HepG2 (cell line): ENCODE measurements around the gene CRADD. TPM values are rescaled to one million over a fixed set of nuclear protein-coding genes. Genes with fewer than 3 reads are reported as not detected.

Experiments used
- CENPX ChIP-seq: sonication (generic); formaldehyde crosslinking; IDR thresholded peaks from 2 replicates; pipeline ENCODE4 v1.9.0; 2021; ENCODE audit warnings: mild to moderate bottlenecking, missing genetic modification reagents, moderate library complexity
- EHMT2 ChIP-seq: fragments of 200-600 bp; sonication (generic); IDR thresholded peaks from 2 replicates; pipeline ENCODE4 v1.7.0; 2017; ENCODE audit warnings: antibody characterized with exemption, low read depth, low read length, borderline replicate concordance
- ETV6 ChIP-seq: sonication (generic); formaldehyde crosslinking; conservative IDR thresholded peaks from 2 replicates; pipeline ENCODE4 v1.4.0; 2020; ENCODE audit warnings: missing genetic modification reagents
- FOXM1 ChIP-seq: sonication (generic); formaldehyde crosslinking; IDR thresholded peaks from 2 replicates; pipeline ENCODE4 v1.5.0; 2020; ENCODE audit warnings: missing genetic modification reagents
- HHEX ChIP-seq: IDR thresholded peaks from 2 replicates; pipeline ENCODE4 v1.6.1; 2016; ENCODE audit warnings: control low read depth
- IRF2 ChIP-seq: IDR thresholded peaks from 2 replicates; pipeline ENCODE4 v1.6.1; 2018; ENCODE audit warnings: missing genetic modification reagents, missing compliant biosample characterization
- KDM5A ChIP-seq: fragments of 200-600 bp; sonication (generic); IDR thresholded peaks from 2 replicates; pipeline ENCODE4 v1.7.0; 2018; ENCODE audit warnings: antibody characterized with exemption, mild to moderate bottlenecking, low read length, borderline replicate concordance
- KDM6A ChIP-seq: IDR thresholded peaks from 2 replicates; pipeline ENCODE4 v1.6.1; 2016; ENCODE audit warnings: low read depth
- MAZ ChIP-seq, 2 experiments: sonication (generic) in 1 of 2; formaldehyde crosslinking in 1 of 2; IDR thresholded peaks; 2 replicates each; pipeline versions ENCODE4 v1.5.0 to v1.6.1; 2012 to 2020; ENCODE audit warnings: low read depth in 2 of 2, mild to moderate bottlenecking in 2 of 2, borderline replicate concordance in 1 of 2, improper control_type of control experiment in 1 of 2, low read length in 1 of 2, missing genetic modification reagents in 1 of 2, moderate library complexity in 1 of 2
- POLR2AphosphoS2 ChIP-seq: IDR thresholded peaks from 2 replicates; pipeline ENCODE4 v1.6.1; 2011; ENCODE audit warnings: low read depth, low read length, improper control_type of control experiment
- SAFB2 ChIP-seq: sonication (generic); formaldehyde crosslinking; IDR thresholded peaks from 2 replicates; pipeline ENCODE4 v1.5.1; 2020; ENCODE audit warnings: missing genetic modification reagents, low read depth, mild to moderate bottlenecking, borderline replicate concordance
- SMARCE1 ChIP-seq: fragments of 450-650 bp; IDR thresholded peaks from 2 replicates; pipeline ENCODE4 v1.6.1; 2017; ENCODE audit warnings: borderline replicate concordance
- SMYD3 ChIP-seq: sonication (generic); formaldehyde crosslinking; IDR thresholded peaks from 2 replicates; pipeline ENCODE4 v1.8.1; 2023; ENCODE audit warnings: mild to moderate bottlenecking, missing genetic modification reagents
- SP1 ChIP-seq, 2 experiments: fragments of 450-650 bp in 1 of 2; sonication (generic) in 1 of 2; formaldehyde crosslinking in 1 of 2; IDR thresholded peaks; 2 replicates each; pipeline versions ENCODE4 v1.4.0 to v1.6.1; 2016 to 2020; ENCODE audit warnings: missing genetic modification reagents in 1 of 2
- SRSF4 ChIP-seq: fragments of 200-400 bp; formaldehyde crosslinking; IDR thresholded peaks from one replicate; pipeline ENCODE4 v1.6.1; 2018; ENCODE audit warnings: mild to moderate bottlenecking, low read depth, low read length, moderate library complexity; ENCODE audit not compliant: poor library complexity, severe bottlenecking
- ZNF550 ChIP-seq: sonication (generic); formaldehyde crosslinking; IDR thresholded peaks from 2 replicates; pipeline ENCODE4 v1.4.0; 2020; ENCODE audit warnings: mild to moderate bottlenecking, missing genetic modification reagents, borderline replicate concordance
- ZNF598 ChIP-seq: sonication (generic); formaldehyde crosslinking; IDR thresholded peaks from 2 replicates; pipeline ENCODE4 v1.5.1; 2020; ENCODE audit warnings: mild to moderate bottlenecking, missing genetic modification reagents, borderline replicate concordance
- ZNF775 ChIP-seq: sonication (generic); formaldehyde crosslinking; IDR thresholded peaks from 2 replicates; pipeline ENCODE4 v1.4.0; 2020; ENCODE audit warnings: missing genetic modification reagents, mild to moderate bottlenecking, moderate library complexity, borderline replicate concordance
- polyA plus RNA-seq, 8 experiments: library from polyadenylated mRNA; depleted of rRNA in 3 of 8; stranded (reverse) in 7 of 8; unstranded in 1 of 8; fragments of >200 nt; fragmentation: Illumina TruSeq in 4 of 8; extraction: Trizol in 4 of 8; gene quantifications; 2 replicates each; pipeline versions ENCODE4 v1.2.1 to v1.2.3, GENCODE V29; 2011 to 2016; ENCODE audit warnings: low read depth in 4 of 8, missing spikeins in 1 of 8, mixed read lengths in 1 of 8; ENCODE audit not compliant: insufficient read depth in 1 of 8
- total RNA-seq, 5 experiments: library from RNA; depleted of rRNA; stranded (reverse); fragments of >200 nt; fragmentation: Illumina TruSeq; extraction: Trizol; gene quantifications; 2 replicates each; pipeline ENCODE4 v1.2.3, GENCODE V29; 2016; ENCODE audit warnings: low read depth in 1 of 5
- TF ChIP-seq, protein P1 (sequence below): sonication (generic); formaldehyde crosslinking; IDR thresholded peaks from 2 replicates; pipeline ENCODE4 v1.4.0; 2020; ENCODE audit warnings: mild to moderate bottlenecking, missing genetic modification reagents
- TF ChIP-seq, protein P2 (sequence below): sonication (generic); formaldehyde crosslinking; IDR thresholded peaks from 2 replicates; pipeline ENCODE4 v1.4.0; 2020; ENCODE audit warnings: missing genetic modification reagents
- TF ChIP-seq, protein P3 (sequence below): sonication (generic); formaldehyde crosslinking; IDR thresholded peaks from 2 replicates; pipeline ENCODE4 v1.5.1; 2020; ENCODE audit warnings: missing genetic modification reagents, mild to moderate bottlenecking, borderline replicate concordance
- TF ChIP-seq, protein P4 (sequence below): sonication (generic); formaldehyde crosslinking; IDR thresholded peaks from 2 replicates; pipeline ENCODE4 v1.4.0; 2020; ENCODE audit warnings: missing genetic modification reagents, borderline replicate concordance

The CRADD gene
- total and polyA plus RNA-seq, 2 of the 13 experiments (the other 11 are each of a cell fraction or from before 2014, with no cell fraction given) = 12.4 to 18.8 TPM

DNA sequence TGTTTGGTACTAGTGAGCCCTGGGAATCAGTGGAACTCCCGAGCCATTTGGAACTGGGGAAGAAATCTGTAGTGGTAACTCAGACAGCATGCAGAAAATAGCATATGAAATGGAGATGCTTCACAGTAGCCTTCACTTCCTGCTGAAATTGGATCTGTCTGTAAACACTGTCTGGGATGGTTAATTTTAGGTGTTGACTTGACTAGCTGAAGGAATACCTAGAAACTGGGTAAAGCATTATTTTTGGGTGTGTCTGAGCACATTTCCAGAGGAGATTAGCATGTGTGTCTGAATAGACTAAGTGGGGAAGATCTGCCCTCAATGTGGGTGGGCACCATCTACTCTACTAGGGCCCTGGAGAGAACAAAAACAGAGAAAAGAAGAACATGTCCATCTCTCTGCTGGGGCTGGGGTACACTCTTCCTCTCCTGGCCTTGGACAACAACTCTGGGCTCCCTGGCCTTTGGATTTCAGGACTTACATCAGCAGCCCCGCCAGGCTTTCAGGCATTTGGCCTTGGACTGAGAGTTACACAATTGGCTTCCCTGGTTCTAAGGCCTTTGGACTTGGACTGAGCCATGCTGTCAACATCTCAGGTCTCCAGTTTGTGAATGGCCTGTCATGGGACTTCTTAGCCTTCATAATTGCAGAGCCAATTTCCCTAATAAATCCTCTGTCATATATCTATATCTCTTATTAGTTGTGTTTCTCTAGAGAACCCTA lies 14.0 kb upstream of the CRADD start (continued):
- TF ChIP-seq IRF2 (CRISPR knock-in tag) = peak; percentile 89
- TF ChIP-seq, protein P1, sequence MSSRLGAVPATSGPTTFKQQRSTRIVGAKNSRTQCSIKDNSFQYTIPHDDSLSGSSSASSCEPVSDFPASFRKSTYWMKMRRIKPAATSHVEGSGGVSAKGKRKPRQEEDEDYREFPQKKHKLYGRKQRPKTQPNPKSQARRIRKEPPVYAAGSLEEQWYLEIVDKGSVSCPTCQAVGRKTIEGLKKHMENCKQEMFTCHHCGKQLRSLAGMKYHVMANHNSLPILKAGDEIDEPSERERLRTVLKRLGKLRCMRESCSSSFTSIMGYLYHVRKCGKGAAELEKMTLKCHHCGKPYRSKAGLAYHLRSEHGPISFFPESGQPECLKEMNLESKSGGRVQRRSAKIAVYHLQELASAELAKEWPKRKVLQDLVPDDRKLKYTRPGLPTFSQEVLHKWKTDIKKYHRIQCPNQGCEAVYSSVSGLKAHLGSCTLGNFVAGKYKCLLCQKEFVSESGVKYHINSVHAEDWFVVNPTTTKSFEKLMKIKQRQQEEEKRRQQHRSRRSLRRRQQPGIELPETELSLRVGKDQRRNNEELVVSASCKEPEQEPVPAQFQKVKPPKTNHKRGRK = no peak
- TF ChIP-seq MAZ (IDR thresholded peaks at IDR 0.05; ENCODE audit: borderline replicate concordance, low read depth, low read length) = 0 out of 2 replicates have a peak, but pooled peaks have one; percentile 51
- TF ChIP-seq MAZ (CRISPR knock-in tag; IDR thresholded peaks at IDR 0.05; ENCODE audit: low read depth) = 0 out of 2 replicates have a peak, but pooled peaks have one; percentile 50
- no peak for TF ChIP-seq SRSF4
- TF ChIP-seq CENPX = no peak
- TF ChIP-seq ZNF598 (CRISPR knock-in tag) = no peak
- TF ChIP-seq SMYD3 (CRISPR knock-in tag) = peak; percentile 82; the same call in 1 of the 2 replicates
- TF ChIP-seq KDM6A (CRISPR knock-in tag) = peak; percentile 84
- TF ChIP-seq SMARCE1 = no peak
- TF ChIP-seq SAFB2 (CRISPR knock-in tag) = no peak
- TF ChIP-seq, protein P2, sequence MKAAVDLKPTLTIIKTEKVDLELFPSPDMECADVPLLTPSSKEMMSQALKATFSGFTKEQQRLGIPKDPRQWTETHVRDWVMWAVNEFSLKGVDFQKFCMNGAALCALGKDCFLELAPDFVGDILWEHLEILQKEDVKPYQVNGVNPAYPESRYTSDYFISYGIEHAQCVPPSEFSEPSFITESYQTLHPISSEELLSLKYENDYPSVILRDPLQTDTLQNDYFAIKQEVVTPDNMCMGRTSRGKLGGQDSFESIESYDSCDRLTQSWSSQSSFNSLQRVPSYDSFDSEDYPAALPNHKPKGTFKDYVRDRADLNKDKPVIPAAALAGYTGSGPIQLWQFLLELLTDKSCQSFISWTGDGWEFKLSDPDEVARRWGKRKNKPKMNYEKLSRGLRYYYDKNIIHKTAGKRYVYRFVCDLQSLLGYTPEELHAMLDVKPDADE = no peak
- TF ChIP-seq KDM5A = no peak
- TF ChIP-seq POLR2AphosphoS2 = no peak
- TF ChIP-seq ZNF775 (CRISPR knock-in tag) = no peak
- no peak for TF ChIP-seq HHEX (CRISPR knock-in tag)
- TF ChIP-seq ZNF550 (CRISPR knock-in tag) = no peak
- TF ChIP-seq, protein P3, sequence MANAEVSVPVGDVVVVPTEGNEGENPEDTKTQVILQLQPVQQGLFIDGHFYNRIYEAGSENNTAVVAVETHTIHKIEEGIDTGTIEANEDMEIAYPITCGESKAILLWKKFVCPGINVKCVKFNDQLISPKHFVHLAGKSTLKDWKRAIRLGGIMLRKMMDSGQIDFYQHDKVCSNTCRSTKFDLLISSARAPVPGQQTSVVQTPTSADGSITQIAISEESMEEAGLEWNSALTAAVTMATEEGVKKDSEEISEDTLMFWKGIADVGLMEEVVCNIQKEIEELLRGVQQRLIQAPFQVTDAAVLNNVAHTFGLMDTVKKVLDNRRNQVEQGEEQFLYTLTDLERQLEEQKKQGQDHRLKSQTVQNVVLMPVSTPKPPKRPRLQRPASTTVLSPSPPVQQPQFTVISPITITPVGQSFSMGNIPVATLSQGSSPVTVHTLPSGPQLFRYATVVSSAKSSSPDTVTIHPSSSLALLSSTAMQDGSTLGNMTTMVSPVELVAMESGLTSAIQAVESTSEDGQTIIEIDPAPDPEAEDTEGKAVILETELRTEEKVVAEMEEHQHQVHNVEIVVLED = no peak
- peak; percentile 93; the same call in 1 of the 2 replicates for TF ChIP-seq EHMT2
- TF ChIP-seq SP1 (IDR thresholded peaks at IDR 0.05) = no peak
- no peak for TF ChIP-seq SP1 (CRISPR knock-in tag; IDR thresholded peaks at IDR 0.05)
- TF ChIP-seq, protein P4, sequence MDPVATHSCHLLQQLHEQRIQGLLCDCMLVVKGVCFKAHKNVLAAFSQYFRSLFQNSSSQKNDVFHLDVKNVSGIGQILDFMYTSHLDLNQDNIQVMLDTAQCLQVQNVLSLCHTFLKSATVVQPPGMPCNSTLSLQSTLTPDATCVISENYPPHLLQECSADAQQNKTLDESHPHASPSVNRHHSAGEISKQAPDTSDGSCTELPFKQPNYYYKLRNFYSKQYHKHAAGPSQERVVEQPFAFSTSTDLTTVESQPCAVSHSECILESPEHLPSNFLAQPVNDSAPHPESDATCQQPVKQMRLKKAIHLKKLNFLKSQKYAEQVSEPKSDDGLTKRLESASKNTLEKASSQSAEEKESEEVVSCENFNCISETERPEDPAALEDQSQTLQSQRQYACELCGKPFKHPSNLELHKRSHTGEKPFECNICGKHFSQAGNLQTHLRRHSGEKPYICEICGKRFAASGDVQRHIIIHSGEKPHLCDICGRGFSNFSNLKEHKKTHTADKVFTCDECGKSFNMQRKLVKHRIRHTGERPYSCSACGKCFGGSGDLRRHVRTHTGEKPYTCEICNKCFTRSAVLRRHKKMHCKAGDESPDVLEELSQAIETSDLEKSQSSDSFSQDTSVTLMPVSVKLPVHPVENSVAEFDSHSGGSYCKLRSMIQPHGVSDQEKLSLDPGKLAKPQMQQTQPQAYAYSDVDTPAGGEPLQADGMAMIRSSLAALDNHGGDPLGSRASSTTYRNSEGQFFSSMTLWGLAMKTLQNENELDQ (CRISPR knock-in tag) = no peak
- TF ChIP-seq ETV6 = no peak; the same call in 1 of the 2 replicates
- TF ChIP-seq FOXM1 (CRISPR knock-in tag) = no peak
